Stimulated activated CD4-positive, alpha-beta T cell treated with anti-CD3 and anti-CD28 coated beads, Interleukin-15, amount 100 ng/mL, for 48 hours (primary cell): Measurements from ENCODE around the gene SMIM20.
"Not testable (repeated sequence)": the region's sequence is repeated elsewhere in the genome, so short reads cannot be mapped to it uniquely, and the experiment has no call there.

Source experiments
- DNase-seq, 2 donors: peaks; one replicate each; pipeline ENCODE4 v3.0.0-alpha.2; 2020; ENCODE audit warnings: low read depth in 2 of 2

Gene SMIM20

GRCh38 chr4:25913851-25914669 is at the start of gene SMIM20:
SMIM20 (plus strand) TSS chr4:25914220; CDS start chr4:25914314, 94 bp downstream.
- peak; percentile 77 to 86 for DNase-seq

GRCh38 chr4:25865586-25865985 is 48.4 kb upstream of the SMIM20 start:
- DNase-seq = no peak

GRCh38 chr4:25866401-25866800 is 47.6 kb upstream of the SMIM20 start:
- not testable (repeated sequence) for DNase-seq

GRCh38 chr4:25867781-25868294 is 46.2 kb upstream of the SMIM20 start:
- no peak for DNase-seq

GRCh38 chr4:25870081-25870480 is 43.9 kb upstream of the SMIM20 start:
- no peak for DNase-seq

GRCh38 chr4:25872851-25873631 is 41.0 kb upstream of the SMIM20 start:
- DNase-seq = no peak

- no peak for DNase-seq
These were observed 40.3 kb upstream of the SMIM20 start for GRCh38 chr4:25873632-25874129.

- no peak for DNase-seq
These were observed 39.4 kb upstream of the SMIM20 start for GRCh38 chr4:25874655-25875054.

GRCh38 chr4:25875281-25875745 is 38.7 kb upstream of the SMIM20 start:
- no peak for DNase-seq

GRCh38 chr4:25878676-25879075 is 35.3 kb upstream of the SMIM20 start:
- DNase-seq = no peak

- DNase-seq = no peak
These were observed 34.9 kb upstream of the SMIM20 start for GRCh38 chr4:25879091-25879584.

- no peak for DNase-seq
These were observed 34.4 kb upstream of the SMIM20 start for GRCh38 chr4:25879587-25879986.

GRCh38 chr4:25879991-25880651 is 33.9 kb upstream of the SMIM20 start:
- no peak for DNase-seq

- no peak for DNase-seq
These were observed 32.8 kb upstream of the SMIM20 start for GRCh38 chr4:25881193-25881592.

GRCh38 chr4:25882226-25882625 is 31.8 kb upstream of the SMIM20 start:
- DNase-seq = no peak

GRCh38 chr4:25883565-25883964 is 30.5 kb upstream of the SMIM20 start:
- DNase-seq = no peak

GRCh38 chr4:25884031-25884782 is 29.8 kb upstream of the SMIM20 start:
- no peak for DNase-seq

- no peak for DNase-seq
These were observed 25.2 kb upstream of the SMIM20 start for GRCh38 chr4:25888781-25889180.

GRCh38 chr4:25889589-25890503 is 24.2 kb upstream of the SMIM20 start:
- no peak for DNase-seq
